UCSD-AML1 (cell line): ENCODE measurements around the gene SEMA3G.

Experiments
- DNase-seq: peaks from one replicate; lab custom pipeline; 2025; ENCODE audit not compliant: unreplicated experiment; lab: John Stamatoyannopoulos, UW

The SEMA3G gene

DNA sequence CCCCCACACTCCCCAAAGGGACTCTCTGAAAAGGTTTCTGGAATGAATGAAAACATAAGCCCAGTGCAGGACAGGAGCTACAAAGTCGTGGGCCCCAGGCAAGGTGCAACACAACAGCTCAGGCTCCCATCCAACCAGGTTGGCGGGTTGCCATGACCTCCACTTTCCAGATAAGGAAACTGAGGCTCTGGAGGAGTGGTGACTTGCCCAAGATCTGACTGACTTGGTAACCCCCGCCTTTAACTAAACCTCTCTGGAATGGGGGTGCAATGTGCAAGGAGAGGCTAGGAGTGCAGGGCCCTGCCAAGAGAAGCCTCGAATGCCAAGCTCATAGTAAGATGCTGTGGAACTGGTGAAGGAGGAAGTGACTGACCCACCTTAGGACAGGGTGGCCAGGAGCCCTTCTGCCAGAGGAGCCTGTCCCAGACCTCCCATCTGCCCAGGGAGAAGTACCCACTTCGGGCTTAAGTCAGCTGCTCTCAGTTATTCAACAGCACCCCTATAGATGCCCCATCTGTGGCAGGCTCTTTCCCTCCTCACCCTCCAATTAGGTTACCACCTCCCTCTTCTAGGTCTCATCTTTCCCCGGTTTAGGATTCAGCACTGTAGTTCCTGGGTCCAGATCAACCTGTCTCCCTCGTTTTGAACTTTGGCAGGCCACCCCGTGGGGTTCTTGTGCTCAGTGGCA lies 9.5 kb upstream of the SEMA3G start:
- no peak for DNase-seq

DNA sequence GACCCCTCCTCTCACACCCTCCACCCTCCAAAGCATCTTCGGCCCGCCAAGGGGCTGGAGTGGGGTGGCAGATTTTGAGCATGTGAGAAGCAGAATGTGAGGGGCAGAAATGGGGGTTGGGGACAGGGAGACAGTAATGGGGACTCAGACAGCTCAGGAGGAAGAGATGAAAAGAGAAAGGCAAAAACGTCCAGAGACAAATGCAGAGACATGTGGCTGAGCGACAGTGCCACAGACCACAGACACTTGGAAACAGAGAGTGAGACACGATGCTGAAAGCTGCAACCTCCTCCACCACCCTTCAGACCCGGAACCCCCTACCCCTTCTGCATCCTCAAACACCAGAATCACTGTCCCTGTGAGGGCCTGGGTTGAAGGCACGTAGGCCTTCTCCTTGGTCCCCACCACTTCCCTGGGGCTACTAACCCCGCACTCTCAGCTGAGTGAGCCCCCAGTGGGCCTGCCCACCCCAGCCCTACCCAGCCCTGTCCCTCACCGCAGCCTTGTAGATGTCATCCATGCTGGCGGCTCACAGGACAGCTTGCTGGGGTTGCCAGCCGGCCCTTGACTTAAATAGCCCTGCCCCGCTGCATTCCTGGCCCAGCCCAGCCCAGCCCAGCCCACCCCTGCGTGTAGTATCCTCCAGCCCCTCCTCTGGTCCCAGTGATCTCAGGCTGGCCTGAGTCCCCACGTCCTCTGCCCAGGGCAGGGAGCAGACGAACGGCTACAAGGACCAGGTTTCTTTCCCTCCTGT lies 8.8 kb upstream of the SEMA3G start, which contains the start of gene TNNC1:
TSS of gene TNNC1 (minus strand) at position 546 of the 754 bp plus-strand sequence. CDS start at position 520, 26 bp downstream.
- DNase-seq, result no peak

DNA sequence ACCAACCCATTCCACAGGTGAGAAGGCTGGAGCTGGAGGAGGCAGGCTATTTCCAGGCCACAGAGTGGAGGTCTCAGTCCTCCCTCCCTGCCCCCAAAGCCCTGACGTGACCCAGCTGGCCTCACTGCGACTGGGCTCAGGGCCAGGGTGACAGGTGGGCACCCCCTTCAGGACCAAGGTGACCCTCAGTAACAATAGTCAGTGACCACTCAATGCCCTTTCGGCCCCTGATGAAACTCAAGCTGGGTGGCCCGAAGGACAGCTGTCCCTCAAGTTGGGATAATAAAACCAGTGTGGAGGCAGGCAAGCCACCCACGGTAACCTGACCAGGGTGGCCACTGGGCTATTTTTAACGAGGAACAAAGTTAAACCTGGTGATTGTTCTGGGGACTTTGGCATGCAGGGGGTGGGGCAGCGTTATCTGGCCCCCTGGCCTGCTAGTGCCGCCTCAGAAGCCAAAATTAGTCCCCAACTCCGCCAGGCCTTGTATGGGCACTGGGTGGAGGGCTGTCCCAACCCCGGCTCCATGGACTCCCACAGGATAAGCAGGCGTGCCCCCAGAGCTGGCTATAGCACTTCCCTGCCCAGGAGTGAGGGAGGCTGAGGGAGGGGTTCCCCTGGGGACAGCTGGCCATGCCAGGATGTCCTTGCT lies 7.8 kb upstream of the SEMA3G start:
- no peak for DNase-seq

DNA sequence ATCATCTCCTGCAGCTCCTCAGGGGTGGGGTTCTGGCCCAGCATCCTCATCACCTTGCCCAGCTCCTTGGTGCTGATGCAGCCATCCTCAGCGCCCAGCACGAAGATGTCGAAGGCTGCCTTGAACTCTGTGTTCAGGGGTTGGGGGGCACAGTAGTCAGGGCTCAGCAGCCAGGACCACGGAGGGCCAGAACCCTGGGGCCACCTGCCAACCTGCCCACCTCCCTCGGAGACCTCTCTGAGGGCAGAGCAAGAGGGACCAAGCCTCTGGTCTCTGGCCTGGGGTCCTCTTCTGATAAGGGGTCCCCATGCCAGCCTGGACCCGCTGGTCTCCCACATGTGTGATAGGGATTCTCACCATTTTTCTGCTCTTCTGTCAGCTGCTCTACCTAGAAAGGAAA lies 7.2 kb upstream of the SEMA3G start:
- DNase-seq, result no peak

DNA sequence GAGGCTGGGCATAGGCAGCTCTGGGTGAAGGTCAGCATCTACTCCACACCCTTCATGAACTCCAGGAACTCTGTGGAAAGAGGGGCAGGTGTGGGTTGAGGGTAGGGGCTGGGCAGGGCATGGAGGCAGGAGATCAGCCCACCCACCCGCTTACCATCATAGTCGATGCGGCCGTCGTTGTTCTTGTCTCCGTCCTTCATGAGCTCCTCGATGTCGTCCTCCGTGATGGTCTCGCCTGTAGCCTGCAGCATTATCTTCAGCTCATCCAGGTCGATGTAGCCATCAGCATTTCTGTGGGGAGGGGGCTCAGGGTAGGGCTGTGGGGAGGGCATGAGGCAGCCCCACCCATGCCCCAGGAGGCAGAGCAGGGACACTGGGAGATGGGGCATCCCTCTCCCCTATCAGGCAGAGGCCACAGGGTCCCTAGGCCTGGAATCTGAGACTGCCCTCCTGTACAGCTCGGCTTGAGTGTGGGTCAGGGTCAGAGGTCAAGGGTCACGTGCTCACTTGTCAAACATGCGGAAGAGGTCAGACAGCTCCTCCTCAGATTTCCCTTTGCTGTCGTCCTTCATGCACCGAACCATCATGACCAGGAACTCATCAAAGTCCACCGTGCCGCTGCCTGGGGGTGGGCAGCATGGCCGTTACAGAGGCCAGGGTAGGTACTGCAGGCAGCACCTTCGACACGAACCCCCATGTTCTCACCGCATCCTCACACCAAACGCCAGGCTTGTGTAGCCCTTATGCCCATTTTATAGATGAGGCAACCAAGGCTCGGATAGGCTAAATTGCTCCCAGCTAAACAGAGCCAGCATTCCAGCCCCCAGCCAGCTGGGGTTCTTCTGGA lies 6.6 kb upstream of the SEMA3G start:
- no peak for DNase-seq

DNA sequence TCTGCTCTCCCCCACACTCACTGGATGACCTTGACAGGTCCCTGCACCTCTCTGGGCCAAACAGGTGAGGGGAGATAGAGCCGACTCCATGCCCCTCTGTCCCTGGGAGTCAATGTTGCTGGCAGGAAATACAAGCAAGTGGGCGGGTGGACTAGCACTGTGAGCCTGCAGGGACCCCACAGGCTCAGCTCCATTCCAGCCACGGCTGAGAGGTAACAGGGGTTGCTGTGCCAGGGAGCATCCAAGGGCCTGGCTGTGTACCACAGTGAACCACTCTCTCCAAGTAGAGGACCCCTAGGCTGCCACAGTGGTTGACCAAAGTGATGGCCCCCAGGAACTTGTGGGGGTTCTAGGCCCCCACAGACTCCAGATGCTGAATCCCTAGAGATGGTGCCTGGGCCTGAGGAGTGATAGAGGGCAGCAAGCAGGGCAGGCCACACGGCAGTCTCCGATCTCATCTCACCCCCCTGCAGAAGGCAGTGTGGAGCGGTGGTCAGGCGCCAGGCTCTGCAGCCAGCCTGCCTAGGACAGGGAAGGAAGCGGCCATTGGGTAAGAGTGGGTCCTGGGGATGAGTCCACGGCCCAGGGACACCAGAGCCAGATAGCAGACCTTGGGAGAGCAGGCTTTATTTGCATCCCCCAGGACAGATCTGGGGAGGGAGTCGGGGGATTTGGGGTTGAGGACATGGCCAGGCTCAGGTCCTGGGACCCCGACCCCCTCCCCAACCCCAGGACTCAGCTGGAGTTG lies 5.8 kb upstream of the SEMA3G start:
- no peak for DNase-seq

DNA sequence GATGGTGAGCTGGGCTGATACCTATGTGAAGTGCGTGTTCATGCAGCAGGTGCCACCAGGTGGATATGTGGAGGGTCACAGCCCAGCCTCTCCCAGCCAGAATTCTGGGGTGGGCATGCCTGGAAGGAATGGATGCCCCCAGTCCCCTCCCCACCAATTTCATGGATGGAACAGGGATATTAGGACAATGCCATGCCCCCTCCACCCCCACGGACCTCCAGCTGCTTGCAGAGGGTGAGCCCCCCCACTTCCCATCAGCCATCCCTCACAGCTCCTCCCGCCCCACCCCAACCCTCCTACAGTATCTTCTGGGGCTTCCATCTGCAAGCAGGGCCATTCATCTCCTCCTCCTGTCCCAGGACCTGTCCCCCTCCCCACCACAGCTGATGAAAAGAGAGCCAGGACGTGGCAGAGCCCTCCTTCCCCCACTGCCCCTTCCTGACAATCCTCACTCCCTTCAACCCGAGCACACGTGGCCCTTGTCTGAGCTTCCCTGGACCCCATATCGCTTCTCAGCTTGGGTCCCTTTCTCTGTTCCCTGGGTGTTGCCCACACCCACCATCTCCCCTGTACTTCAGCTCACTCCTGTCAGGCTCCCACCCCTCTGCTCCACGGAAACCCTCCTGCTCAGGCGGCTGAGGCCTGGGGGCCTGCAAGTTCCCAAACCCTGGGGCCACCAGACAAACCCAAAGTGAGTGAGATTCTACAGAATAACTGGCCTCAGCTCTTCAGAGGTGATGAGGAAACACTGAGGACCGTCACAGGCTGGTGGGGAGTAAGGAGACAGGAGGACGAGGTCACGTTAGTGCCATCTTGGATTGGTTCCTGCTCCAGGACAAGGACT lies 2.8 kb upstream of the SEMA3G start:
- DNase-seq, result no peak

DNA sequence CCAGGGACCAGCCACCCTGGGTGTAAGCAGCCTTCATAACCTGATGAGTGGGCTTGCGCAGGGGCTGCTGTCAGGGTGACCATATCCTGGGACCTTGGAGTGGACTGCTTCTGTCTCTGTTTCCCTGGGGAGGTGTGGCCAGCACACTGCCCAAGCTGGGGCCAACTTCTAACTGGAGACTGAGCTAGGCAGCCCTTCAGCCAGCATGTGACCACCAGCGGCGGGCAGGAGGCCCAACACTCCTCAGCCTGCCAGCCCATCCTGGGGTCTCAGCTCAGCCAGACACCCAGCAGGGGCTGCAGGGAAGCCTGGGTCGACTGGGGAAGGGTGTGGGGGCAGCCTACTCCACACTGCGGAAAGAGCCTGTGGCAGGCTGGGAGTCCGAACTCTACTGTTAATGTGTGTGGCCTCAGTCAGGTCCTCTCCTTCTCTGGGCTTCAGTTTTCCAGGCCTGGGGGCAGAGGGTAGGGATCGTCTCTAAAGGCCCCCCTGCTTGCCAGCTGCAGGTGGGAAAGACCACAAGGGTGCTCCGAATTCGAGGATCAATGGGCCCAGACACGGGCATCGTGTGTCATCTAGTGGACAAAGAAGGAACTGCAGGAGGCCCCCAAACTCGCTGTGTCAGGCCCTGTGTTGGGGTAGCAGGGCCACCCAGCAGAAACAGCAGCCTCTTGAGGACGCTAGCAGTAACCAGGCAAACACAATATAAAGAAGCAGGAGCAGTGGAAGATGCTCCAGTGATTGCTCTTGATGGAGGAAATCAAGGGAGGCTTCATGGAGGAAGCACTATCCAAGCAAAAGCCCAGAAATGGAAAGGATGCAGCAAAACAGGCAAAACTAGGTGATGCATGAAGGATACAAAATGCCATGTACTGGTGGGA lies 2.0 kb upstream of the SEMA3G start:
- peak; percentile 66 for DNase-seq

DNA sequence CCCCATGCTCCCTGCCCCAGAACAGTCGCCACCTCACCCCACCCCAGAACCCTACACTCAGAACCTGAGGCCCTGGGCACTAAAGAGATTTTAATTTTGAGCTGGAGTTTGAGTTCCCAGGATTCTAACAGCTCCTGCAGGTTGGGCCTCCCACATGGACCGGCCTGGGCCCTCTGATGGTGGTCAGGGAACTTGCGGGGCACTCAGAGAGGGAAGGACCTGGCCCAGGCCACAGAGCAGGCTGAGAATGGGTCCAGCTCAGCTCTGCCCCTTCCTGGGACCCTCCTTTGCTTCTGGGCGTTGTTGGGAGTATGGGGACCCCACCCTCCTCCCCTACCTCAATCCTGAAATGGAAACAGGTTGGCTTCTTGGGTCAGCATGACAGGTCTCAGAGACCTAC lies 1.1 kb upstream of the SEMA3G start:
- no peak for DNase-seq

DNA sequence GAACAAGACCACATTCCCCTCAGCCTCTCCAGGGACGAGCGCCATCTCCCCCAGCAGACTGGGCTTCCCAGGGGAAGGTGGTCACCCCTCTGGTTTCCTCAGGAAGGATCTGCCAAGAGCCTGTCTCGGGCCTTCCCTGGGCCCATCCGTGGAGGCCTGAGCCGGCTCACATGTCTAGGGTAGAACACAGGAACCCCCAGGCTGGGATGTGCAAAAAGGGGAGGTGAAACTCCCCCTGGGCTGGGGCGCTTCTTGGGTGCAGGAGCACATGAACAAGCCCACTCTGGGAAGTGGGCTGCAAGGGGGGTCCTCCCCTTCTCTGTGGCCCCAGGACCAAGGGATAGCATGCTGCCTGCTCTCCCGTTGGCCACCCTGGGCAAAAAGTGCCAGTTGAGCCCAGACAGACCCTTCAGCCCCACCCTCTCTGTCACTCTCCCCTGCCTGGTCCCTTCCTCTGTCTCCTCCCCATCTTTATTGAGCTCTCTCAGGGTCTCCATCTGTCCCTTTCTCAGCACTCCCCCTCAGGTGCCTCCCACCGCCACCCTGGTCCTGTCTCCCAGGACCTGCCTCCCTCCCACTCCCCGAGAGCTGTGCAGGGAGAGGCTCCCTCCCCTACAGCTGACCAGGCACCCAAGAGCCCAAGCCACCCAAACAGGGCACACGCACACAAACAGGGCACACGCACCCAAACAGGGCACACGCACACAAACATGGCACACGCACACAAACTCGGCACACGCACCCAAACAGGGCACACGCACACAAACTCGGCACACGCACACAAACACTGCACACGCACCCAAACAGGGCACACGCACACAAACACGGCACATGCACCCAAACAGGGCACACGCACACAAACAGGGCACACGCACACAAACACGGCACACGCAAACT lies 864 bp downstream of the SEMA3G start:
- DNase-seq, result peak; percentile 61

DNA sequence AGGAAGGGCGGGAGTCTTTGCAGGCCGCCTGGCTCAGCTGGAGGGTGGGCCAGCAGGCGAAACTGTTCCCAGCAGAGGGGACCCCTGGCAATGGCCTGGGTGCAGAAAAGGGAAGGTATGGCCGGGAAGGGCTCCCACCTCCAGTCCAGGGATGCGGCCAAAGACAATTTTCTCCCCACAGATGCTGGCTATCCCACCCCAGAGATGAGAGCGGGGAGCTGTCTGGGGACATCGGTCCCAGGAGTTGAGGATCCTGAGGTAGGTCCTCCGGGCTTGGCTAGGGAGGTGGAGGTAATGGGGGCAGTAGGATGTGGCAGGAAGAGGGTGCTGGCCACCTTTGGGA lies 1.7 kb downstream of the SEMA3G start:
- no peak for DNase-seq

DNA sequence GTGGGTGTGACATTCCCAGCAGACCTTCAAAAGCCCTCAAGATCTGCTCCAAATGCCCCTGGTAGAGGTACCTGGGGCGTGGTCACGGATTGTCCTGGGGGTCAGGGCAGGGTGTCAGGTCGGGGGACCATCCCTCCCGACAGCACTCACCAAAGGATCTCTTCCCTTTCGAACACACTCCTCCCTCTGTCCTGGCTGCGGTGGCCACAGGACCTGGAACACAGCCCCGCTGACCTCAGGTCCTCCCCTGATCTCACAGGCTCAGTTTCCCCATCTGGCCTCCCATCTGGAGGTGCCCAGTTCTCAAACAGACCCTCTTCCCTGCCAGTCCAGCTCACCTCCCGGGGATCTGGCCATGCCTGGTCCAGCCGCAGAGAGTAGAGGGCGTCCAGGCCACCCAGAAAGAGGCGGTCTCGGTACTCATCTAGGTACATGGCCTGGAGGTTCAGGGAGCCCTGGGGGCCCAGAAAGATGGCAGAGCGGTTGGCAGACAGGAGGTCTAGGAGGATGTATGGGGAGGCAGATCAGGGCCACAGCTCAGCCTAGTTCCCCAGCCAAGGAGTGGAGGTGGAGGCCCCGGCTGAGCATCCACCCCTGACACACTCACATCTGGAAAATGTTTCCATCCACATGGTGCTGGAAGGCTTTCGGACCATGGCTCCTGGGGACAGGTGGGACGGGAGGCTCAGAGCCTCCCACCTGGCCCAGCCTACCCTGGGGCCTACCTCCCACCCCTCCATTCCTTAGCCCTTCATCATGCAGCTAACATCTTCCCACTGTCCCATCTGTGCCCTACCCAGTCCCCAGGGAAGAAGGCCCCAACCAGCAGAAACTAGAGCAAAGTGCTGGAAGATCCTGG lies 2.3 kb downstream of the SEMA3G start:
- no peak for DNase-seq

DNA sequence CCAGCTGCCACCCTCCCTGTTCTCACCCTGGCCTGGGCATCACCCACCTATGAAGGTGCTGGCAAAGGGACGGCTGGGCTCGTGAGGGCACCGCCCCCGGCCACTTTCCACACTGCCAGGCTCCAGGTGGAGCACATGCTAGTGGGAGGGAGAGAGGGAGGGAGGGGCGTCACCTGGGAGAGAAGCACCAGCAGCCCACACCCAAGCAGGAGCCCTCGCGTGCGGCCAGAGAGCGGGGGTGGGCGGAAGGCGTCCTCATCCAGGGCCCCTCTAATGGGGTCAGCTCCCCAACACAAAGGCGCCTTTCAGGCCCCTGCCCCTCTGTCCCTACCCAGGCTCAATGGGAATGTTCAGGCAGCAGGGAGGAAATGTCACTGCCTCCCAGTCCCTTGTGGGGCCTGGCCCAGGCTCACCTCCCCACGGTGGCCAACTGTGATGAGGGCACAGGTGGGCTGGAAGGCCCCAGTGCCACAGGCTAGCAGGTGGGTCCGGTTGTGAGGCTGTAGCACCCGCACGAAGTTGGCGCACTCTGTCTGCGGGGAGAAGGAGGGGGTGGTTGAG lies 3.1 kb downstream of the SEMA3G start:
- DNase-seq, result no peak

DNA sequence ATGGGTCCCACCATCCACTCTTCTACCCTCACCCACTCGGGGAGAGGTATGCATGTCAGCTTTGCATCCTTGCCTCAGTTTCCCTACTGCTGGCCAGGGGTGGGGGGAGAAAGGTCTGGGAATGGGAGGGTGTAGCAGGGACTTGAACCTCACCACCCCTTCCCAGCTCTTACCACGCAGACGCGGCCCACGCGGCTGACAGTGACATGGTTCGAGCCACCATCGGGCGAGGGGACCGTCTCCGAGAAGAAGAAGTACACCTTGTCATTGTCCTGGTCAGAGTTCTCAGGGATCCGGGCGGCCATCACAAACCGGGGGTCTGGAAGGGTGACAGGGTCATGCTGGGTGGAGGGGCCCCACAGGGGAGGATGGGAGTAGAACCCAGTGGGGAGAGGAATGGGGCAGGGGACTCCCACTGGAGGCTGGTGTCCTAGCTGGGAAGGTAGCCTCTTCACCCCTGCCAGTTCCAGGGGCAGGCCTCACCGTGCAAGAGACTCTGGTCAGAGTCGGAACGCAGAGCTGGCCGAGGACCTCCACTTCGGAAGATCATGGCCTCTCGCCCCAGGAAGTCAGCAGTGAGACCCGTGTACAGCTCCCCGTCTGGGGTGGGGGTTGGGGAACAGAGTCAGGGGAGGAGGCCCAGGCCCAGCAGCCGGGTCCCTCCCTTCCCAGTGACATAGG lies 3.7 kb downstream of the SEMA3G start:
- DNase-seq, result no peak

DNA sequence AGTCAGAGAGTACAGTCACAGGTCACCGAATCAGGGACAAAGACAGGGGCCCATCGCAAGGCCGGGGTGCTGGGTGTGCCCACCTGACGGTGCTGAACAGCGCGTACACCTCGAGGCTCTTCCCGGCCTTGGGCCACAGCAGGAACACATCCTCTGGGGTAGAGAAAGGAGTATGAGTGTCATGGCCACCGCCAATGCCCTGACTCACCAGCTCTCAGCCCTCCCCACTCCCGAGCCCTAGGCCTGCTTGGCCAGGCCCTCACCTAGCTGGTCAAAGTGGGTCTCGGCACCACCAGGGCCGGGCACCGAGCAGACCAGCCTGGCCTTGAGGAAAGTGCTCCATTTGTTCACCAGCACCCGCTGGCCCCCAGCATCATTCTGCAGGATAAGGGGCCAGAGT lies 4.2 kb downstream of the SEMA3G start:
- no peak for DNase-seq

DNA sequence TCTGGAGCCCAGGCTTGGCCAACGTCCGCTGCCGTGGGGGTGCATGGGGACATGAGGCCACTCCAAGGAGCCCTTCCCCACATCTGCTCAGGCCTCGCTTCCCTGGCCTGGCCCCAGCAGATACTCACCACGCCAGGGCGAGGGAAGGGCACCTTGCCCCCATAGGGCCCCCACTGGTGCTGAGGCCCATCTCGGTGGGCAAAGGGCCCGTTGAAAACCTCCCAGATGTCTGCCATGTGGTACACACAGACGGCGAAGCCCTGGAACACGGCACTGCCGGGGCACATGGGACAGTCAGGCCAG lies 4.7 kb downstream of the SEMA3G start:
- no peak for DNase-seq
